BJ (cell line): ENCODE data around the gene SCARF2. TPM values are rescaled to one million over a fixed set of nuclear protein-coding genes. Genes with fewer than 3 reads are reported as not detected.
"Not testable (repeated sequence)": the region's sequence is repeated elsewhere in the genome, so short reads cannot be mapped to it uniquely, and the experiment has no call there.

Experiments
- CTCF ChIA-PET: fragments of 350-600 bp; formaldehyde crosslinking; extraction: SDS; loops from one replicate; lab custom pipeline; 2021; ENCODE audit warnings: antibody characterized with exemption, inconsistent platforms; lab: Yijun Ruan, JAX
- POLR2A ChIA-PET: fragments of 300-600 bp; sonication (Branson Sonifier 250); formaldehyde crosslinking; extraction: SDS; loops from one replicate; lab custom pipeline; 2021; ENCODE audit warnings: antibody characterized with exemption; lab: Charles Lee
- DNase-seq: peaks from one replicate; pipeline ENCODE4 v3.0.0-alpha.2; 2011; ENCODE audit warnings: low read depth
- H3K27me3 ChIP-seq: 2 replicates; pipeline ENCODE4 v1.6.0; 2011; ENCODE audit warnings: low read length; ENCODE audit not compliant: control insufficient read depth, insufficient read depth
- H3K36me3 ChIP-seq: 2 replicates; pipeline ENCODE4 v1.5.1; 2011; ENCODE audit warnings: low read length; ENCODE audit not compliant: control insufficient read depth, insufficient read depth
- H3K4me3 ChIP-seq: 2 replicates; pipeline ENCODE4 v1.5.1; 2011; ENCODE audit warnings: low read depth, mild to moderate bottlenecking, control low read depth, low read length
- CTCF ChIP-seq: IDR thresholded peaks from 2 replicates; pipeline ENCODE4 v1.5.1; 2011; ENCODE audit warnings: low read depth, mild to moderate bottlenecking, control low read depth, inconsistent platforms, low read length, moderate library complexity; ENCODE audit not compliant: insufficient read depth
- polyA plus RNA-seq: library from polyadenylated mRNA; depleted of rRNA; stranded (reverse); fragments of >200 nt; gene quantifications from 2 replicates; pipeline ENCODE4 v1.2.3, GENCODE V29; 2011

Gene SCARF2
- polyA plus RNA-seq, 1 experiment = 28.8 TPM

- ChIA-PET POLR2A (no interaction called here), CTCF (interaction anchor here (1.1 to 3.5 kb wide), 2 partner anchors 11 to 34 kb away, joined by 3 to 8 read pairs; no protein-coding TSS in a partner anchor)
- DNase-seq = no peak
- TF ChIP-seq CTCF = no peak
- H3K4me3 ChIP-seq = no peak overlapping the region
- peaks cover 3% of the 10 kb centered on the region; the same call in 1 of the 2 replicates for H3K36me3 ChIP-seq
- no peaks in the 10 kb centered on the region for H3K27me3 ChIP-seq
Measured at GRCh38 chr22:20451920-20452319, 14.3 kb upstream of the SCARF2 start.

DNA sequence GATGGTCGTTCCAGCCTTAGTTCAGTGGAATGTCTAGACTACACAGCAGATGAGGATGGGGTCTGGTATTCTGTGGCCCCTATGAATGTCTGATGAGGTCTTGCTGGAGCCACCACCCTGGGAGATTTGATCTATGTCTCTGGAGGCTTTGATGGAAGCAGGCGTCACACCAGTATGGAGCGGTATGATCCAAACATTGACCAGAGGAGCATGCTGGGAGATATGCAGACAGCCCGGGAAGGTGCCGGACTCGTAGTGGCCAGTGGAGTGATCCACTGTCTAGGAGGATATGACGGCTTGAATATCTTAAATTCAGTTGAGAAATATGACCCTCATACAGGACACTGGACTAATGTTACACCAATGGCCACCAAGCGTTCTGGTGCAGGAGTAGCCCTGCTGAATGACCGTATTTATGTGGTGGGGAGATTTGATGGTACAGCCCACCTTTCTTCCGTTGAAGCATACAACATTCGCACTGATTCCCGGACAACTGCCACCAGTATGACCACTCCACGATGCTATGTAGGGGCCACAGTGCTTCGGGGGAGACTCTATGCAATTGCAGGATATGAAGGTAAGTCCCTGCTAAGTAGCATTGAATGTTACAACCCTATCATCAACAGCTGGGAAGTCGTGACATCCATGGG is 13.6 kb upstream of the SCARF2 start:
- H3K27me3 ChIP-seq, H3K4me3 ChIP-seq, H3K36me3 ChIP-seq, POLR2A ChIA-PET, DNase-seq: not testable (repeated sequence)
- CTCF ChIA-PET = interaction anchor here (3.5 kb wide), 1 partner anchor 10 kb away, joined by 8 read pairs; no protein-coding TSS in a partner anchor

DNA sequence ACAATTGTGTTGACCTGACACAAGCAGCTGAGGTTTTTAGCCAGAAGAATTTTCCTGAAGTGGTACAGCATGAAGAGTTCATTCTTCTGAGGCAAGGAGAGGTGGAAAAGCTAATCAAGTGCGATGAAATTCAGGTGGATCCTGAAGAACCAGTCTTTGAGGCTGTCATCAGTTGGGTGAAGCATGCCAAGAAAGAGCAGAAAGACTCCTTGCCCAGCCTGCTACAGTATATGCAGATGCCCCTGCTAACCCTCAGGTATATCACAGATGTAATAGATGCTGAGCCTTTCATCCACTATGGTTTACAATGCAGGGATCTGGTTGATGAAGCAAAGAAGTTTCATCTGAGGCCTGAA is 12.9 kb upstream of the SCARF2 start:
- no peak for TF ChIP-seq CTCF
- H3K36me3 ChIP-seq = peaks cover 3% of the 10 kb centered on the region; the same call in 1 of the 2 replicates
- CTCF ChIA-PET = interaction anchor here (3.5 kb wide), 1 partner anchor 9 kb away, joined by 8 read pairs; no protein-coding TSS in a partner anchor
- H3K27me3 ChIP-seq = no peaks in the 10 kb centered on the region
- POLR2A ChIA-PET = no interaction called here
- DNase-seq = no peak
- H3K4me3 ChIP-seq = no peak overlapping the region

DNA sequence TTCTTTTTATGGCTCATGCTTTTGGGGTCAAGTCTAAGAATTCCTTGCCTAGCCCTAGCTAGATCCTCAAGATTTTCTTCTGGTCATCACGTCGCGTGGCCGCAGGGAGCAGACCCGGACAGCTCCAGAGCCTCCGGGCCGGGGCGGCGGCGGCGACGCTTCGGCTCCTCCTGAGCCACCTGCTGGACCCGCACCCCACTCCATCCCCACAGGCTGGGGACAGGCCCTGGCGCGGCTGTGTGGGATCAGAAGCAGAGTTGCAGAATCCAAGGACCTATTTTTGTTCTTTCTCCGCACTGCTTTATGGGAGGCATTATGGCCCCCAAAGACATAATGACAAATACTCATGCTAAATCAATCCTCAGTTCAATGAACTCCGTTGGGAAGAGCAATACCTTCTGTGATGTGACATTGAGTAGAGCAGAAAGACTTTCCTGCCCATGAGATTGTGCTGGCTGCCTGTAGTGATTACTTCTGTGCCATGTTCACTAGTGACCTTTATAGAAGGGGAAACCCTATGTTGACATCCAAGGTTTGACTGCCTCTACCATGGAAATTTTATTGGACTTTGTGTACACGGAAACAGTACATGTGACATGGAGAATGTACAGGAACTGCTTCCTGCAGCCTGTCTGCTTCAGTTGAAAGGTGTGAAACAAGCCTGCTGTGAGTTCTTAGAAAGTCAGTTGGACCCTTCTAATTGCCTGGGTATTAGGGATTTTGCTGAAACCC is 12.4 kb upstream of the SCARF2 start:
- DNase-seq = no peak
- ChIA-PET CTCF (interaction anchor here (2.0 to 3.5 kb wide), 2 partner anchors 9 to 32 kb away, joined by 8 to 10 read pairs; no protein-coding TSS in a partner anchor), POLR2A (no interaction called here)
- Histone ChIP-seq H3K27me3 (no peaks in the 10 kb centered on the region), H3K4me3 (no peak overlapping the region), H3K36me3 (peaks cover 4% of the 10 kb centered on the region; the same call in 1 of the 2 replicates)
- no peak for TF ChIP-seq CTCF

GRCh38 chr22:20448630-20449029 is 11.0 kb upstream of the SCARF2 start:
- no peak for DNase-seq
- no peak for TF ChIP-seq CTCF

More at GRCh38 chr22:20448630-20449029, 11.0 kb upstream of the SCARF2 start:
- no peaks in the 10 kb centered on the region for H3K27me3 ChIP-seq
- ChIA-PET CTCF (interaction anchor here (1.2 to 2.0 kb wide), 2 partner anchors 10 to 30 kb away, joined by 4 to 10 read pairs; no protein-coding TSS in a partner anchor), POLR2A (no interaction called here)
- H3K4me3 ChIP-seq = no peak overlapping the region
- H3K36me3 ChIP-seq = peaks cover 7% of the 10 kb centered on the region
